H1 (cell line): ENCODE measurements around the gene ZMYM4. TPM values are rescaled to one million over a fixed set of nuclear protein-coding genes. Genes with fewer than 3 reads are reported as not detected.

ENCODE experiments used
- CTCF ChIA-PET: fragments of 300-600 bp; sonication (Branson Sonifier 250); formaldehyde crosslinking; loops from one replicate; lab custom pipeline; 2021; ENCODE audit not compliant: partially characterized antibody; lab: Charles Lee
- POLR2A ChIA-PET: fragments of 300-600 bp; sonication (Branson Sonifier 250); formaldehyde crosslinking; loops from one replicate; lab custom pipeline; 2021; ENCODE audit warnings: inconsistent platforms; ENCODE audit not compliant: partially characterized antibody; lab: Charles Lee
- DNase-seq, 2 experiments: peaks; one replicate each; pipeline versions ENCODE4 v3.0.0 to v3.0.0-alpha.2; 2010 to 2022; ENCODE audit warnings: low spot score in 2 of 2, low read depth in 1 of 2, mixed read lengths in 1 of 2
- FAIRE-seq: peaks from 2 replicates; lab custom pipeline; 2011; peaks lifted over from hg19 to GRCh38; lab: Jason Lieb, UNC
- H2AFZ ChIP-seq: 2 replicates; pipeline ENCODE4 v1.8.1; 2012; ENCODE audit warnings: low read length, inconsistent platforms
- H2AK5ac ChIP-seq: 2 replicates; pipeline ENCODE4 v1.6.1; 2013; ENCODE audit warnings: low read depth, low read length
- H2BK120ac ChIP-seq: replicated peaks from 2 replicates; pipeline ENCODE3; 2013; ENCODE audit warnings: low read depth, low read length, inconsistent platforms
- H2BK12ac ChIP-seq: 2 replicates; pipeline ENCODE4 v1.6.1; 2013; ENCODE audit warnings: low read depth, low read length
- H2BK15ac ChIP-seq: 2 replicates; pipeline ENCODE4 v1.6.1; 2013; ENCODE audit warnings: low read length
- H2BK20ac ChIP-seq: 2 replicates; pipeline ENCODE4 v1.6.1; 2013; ENCODE audit warnings: low read length
- H2BK5ac ChIP-seq: 2 replicates; pipeline ENCODE4 v1.6.1; 2013; ENCODE audit warnings: low read depth, low read length
- H3K14ac ChIP-seq: 2 replicates; pipeline ENCODE4 v1.6.1; 2013; ENCODE audit warnings: inconsistent platforms; ENCODE audit not compliant: insufficient read length
- H3K18ac ChIP-seq: 2 replicates; pipeline ENCODE4 v1.6.1; 2013; ENCODE audit warnings: low read length; ENCODE audit errors: extremely low read depth
- H3K23ac ChIP-seq: 2 replicates; pipeline ENCODE4 v1.6.1; 2013; ENCODE audit warnings: inconsistent platforms; ENCODE audit not compliant: insufficient read length
- H3K23me2 ChIP-seq: 2 replicates; pipeline ENCODE4 v1.6.1; 2013; ENCODE audit warnings: low read depth, low read length
- H3K27ac ChIP-seq: 2 replicates; pipeline ENCODE4 v1.6.1; 2011; ENCODE audit warnings: low read depth, low read length, inconsistent platforms
- H3K27me3 ChIP-seq, 4 experiments: replicated peaks in 1 of 4; 1 replicate in 1 of 4; 2 replicates in 3 of 4; pipeline versions ENCODE4 v1.6.1 to v1.8.1; 2011 to 2013; ENCODE audit warnings: low read length in 3 of 4, mild to moderate bottlenecking in 3 of 4, inconsistent platforms in 2 of 4, mixed read lengths in 2 of 4, moderate library complexity in 1 of 4; ENCODE audit not compliant: control insufficient read depth in 3 of 4, insufficient read depth in 3 of 4; ENCODE audit errors: extremely low read depth in 1 of 4
- H3K36me3 ChIP-seq, 4 experiments: 2 replicates each; pipeline versions ENCODE4 v1.6.1 to v1.8.1; 2011 to 2013; ENCODE audit warnings: mild to moderate bottlenecking in 4 of 4, low read length in 3 of 4, moderate library complexity in 2 of 4, control low read depth in 1 of 4, inconsistent platforms in 1 of 4; ENCODE audit not compliant: insufficient read depth in 4 of 4, control insufficient read depth in 2 of 4
- H3K4ac ChIP-seq: replicated peaks from 2 replicates; pipeline ENCODE3; 2013; ENCODE audit warnings: low read length, low read depth, mixed read lengths, inconsistent platforms; ENCODE audit not compliant: insufficient read length
- H3K4me1 ChIP-seq, 4 experiments: replicated peaks in 1 of 4; 1 replicate in 1 of 4; 2 replicates in 3 of 4; pipeline versions ENCODE4 v1.6.1 to v1.8.1; 2011 to 2013; ENCODE audit warnings: low read length in 3 of 4, inconsistent platforms in 2 of 4, mixed read lengths in 1 of 4; ENCODE audit not compliant: insufficient read depth in 4 of 4, control insufficient read depth in 3 of 4
- H3K4me2 ChIP-seq, 2 experiments: 2 replicates each; pipeline versions ENCODE4 v1.6.1 to v1.8.1; 2011 to 2013; ENCODE audit warnings: low read depth in 2 of 2, low read length in 2 of 2, control low read depth in 1 of 2, inconsistent platforms in 1 of 2, mild to moderate bottlenecking in 1 of 2; ENCODE audit not compliant: insufficient read depth in 1 of 2
- H3K4me3 ChIP-seq, 4 experiments: fragments of 200-600, 300-600 bp in 1 of 4; sonication (generic), shearing (Covaris generic), sonication (Bioruptor Twin) in 1 of 4; 2 replicates each; pipeline versions ENCODE4 v1.5.1 to v1.8.1; 2011 to 2016; ENCODE audit warnings: low read length in 4 of 4, low read depth in 3 of 4, control low read depth in 2 of 4, inconsistent platforms in 2 of 4, mild to moderate bottlenecking in 2 of 4, mixed read lengths in 1 of 4, moderate library complexity in 1 of 4; ENCODE audit not compliant: insufficient read depth in 2 of 4; ENCODE audit errors: extremely low read depth in 1 of 4
- H3K56ac ChIP-seq: replicated peaks from 2 replicates; pipeline ENCODE3; 2013; ENCODE audit warnings: low read depth, mild to moderate bottlenecking, mixed read lengths, low read length, inconsistent platforms; ENCODE audit not compliant: insufficient read length
- H3K79me1 ChIP-seq: 2 replicates; pipeline ENCODE4 v1.6.1; 2013; ENCODE audit warnings: low read depth, low read length, control low read depth
- H3K79me2 ChIP-seq, 2 experiments: 2 replicates each; pipeline versions ENCODE4 v1.6.1 to v1.8.1; 2012 to 2013; ENCODE audit warnings: low read length in 2 of 2, mild to moderate bottlenecking in 2 of 2, inconsistent platforms in 1 of 2; ENCODE audit not compliant: insufficient read depth in 2 of 2, control insufficient read depth in 1 of 2
- H3K9ac ChIP-seq, 4 experiments: replicated peaks in 1 of 4; 1 replicate in 1 of 4; 2 replicates in 3 of 4; pipeline versions ENCODE4 v1.6.1 to v1.8.1; 2011 to 2013; ENCODE audit warnings: low read depth in 3 of 4, low read length in 3 of 4, control low read depth in 2 of 4, mild to moderate bottlenecking in 2 of 4, moderate library complexity in 2 of 4, inconsistent platforms in 1 of 4; ENCODE audit errors: extremely low read depth in 1 of 4
- H3K9me3 ChIP-seq, 2 experiments: 2 replicates each; pipeline versions ENCODE4 v1.6.1 to v1.8.1; 2012 to 2013; ENCODE audit warnings: mild to moderate bottlenecking in 2 of 2, moderate library complexity in 2 of 2, control low read depth in 1 of 2, inconsistent platforms in 1 of 2, low read depth in 1 of 2, low read length in 1 of 2, mixed read lengths in 1 of 2; ENCODE audit not compliant: insufficient read depth in 2 of 2
- H4K20me1 ChIP-seq, 2 experiments: replicated peaks in 1 of 2; 2 replicates each; pipeline versions ENCODE3 to v1.8.1; 2011 to 2013; ENCODE audit warnings: inconsistent platforms in 2 of 2, low read length in 2 of 2, mild to moderate bottlenecking in 1 of 2; ENCODE audit not compliant: insufficient read depth in 2 of 2, control insufficient read depth in 1 of 2
- H4K5ac ChIP-seq: 2 replicates; pipeline ENCODE4 v1.6.1; 2013; ENCODE audit warnings: low read length, low read depth, mixed read lengths, inconsistent platforms; ENCODE audit not compliant: insufficient read length
- H4K8ac ChIP-seq: 2 replicates; pipeline ENCODE4 v1.8.0; 2013; ENCODE audit warnings: mild to moderate bottlenecking, moderate library complexity, low read length, inconsistent platforms; ENCODE audit not compliant: insufficient read depth; ENCODE audit errors: extremely low read depth
- H4K91ac ChIP-seq: replicated peaks from 2 replicates; pipeline ENCODE3; 2013; ENCODE audit warnings: low read length, mixed read lengths, inconsistent platforms; ENCODE audit not compliant: insufficient read length
- BCL11A ChIP-seq, 2 experiments: IDR thresholded peaks; one replicate each; pipeline ENCODE4 v1.6.1; 2011; ENCODE audit warnings: low read depth in 2 of 2, low read length in 2 of 2, mild to moderate bottlenecking in 2 of 2
- EGR1 ChIP-seq: IDR thresholded peaks from 2 replicates; pipeline ENCODE4 v1.6.1; 2011; ENCODE audit warnings: low read depth, low read length, borderline replicate concordance
- KDM4A ChIP-seq: IDR thresholded peaks from one replicate; pipeline ENCODE4 v1.7.1; 2012; ENCODE audit warnings: low read depth, mild to moderate bottlenecking, moderate library complexity, low read length, inconsistent platforms; ENCODE audit not compliant: severe bottlenecking
- NANOG ChIP-seq: IDR thresholded peaks from 2 replicates; pipeline ENCODE4 v1.6.1; 2011; ENCODE audit warnings: low read length, low read depth, mild to moderate bottlenecking, inconsistent platforms; ENCODE audit not compliant: insufficient read depth, poor library complexity, severe bottlenecking
- POU5F1 ChIP-seq: IDR thresholded peaks from 2 replicates; pipeline ENCODE4 v1.6.1; 2011; ENCODE audit warnings: low read depth, mild to moderate bottlenecking, low read length, moderate library complexity
- RBBP5 ChIP-seq: IDR thresholded peaks from 2 replicates; pipeline ENCODE4 v1.7.1; 2012; ENCODE audit warnings: low read depth, mild to moderate bottlenecking, inconsistent platforms, low read length, moderate library complexity, borderline replicate concordance
- RNF2 ChIP-seq: fragments of 200-900, 300-1000 bp; sonication (generic); IDR thresholded peaks from 2 replicates; pipeline ENCODE4 v1.7.1; 2016; ENCODE audit warnings: borderline replicate concordance, low read depth, mild to moderate bottlenecking, antibody characterized with exemption, low read length; ENCODE audit not compliant: poor library complexity, severe bottlenecking; ENCODE audit errors: missing control alignments
- RXRA ChIP-seq: IDR thresholded peaks from 2 replicates; pipeline ENCODE4 v1.6.1; 2011; ENCODE audit warnings: low read depth, mild to moderate bottlenecking, low read length, moderate library complexity; ENCODE audit not compliant: insufficient read depth
- TBP ChIP-seq: IDR thresholded peaks from 2 replicates; pipeline ENCODE4 v1.6.1; 2011; ENCODE audit warnings: low read depth, low read length, improper control_type of control experiment
- WGBS, 2 experiments: shearing (Covaris generic) in 1 of 2; methylation state at CpG; one replicate each; pipeline versions ENCODE4 v1.1.6 to v1.1.7; 2013 to 2015; ENCODE audit warnings: low lambda C conversion rate in 2 of 2, mixed read lengths in 2 of 2, inconsistent platforms in 1 of 2, low coverage in 1 of 2, missing lambda C conversion rate in 1 of 2; ENCODE audit not compliant: insufficient replicate concordance in 2 of 2, insufficient coverage in 1 of 2, insufficient read length in 1 of 2; ENCODE audit errors: extremely low coverage in 1 of 2, missing lambda C conversion rate in 1 of 2; 5-methylcytosine and 5-hydroxymethylcytosine counted together
- polyA plus RNA-seq, 7 experiments: library from polyadenylated mRNA; depleted of rRNA in 3 of 7; stranded (reverse) in 5 of 7; unstranded in 2 of 7; fragments of >200 nt in 5 of 7; fragments of 200-250 nt in 2 of 7; gene quantifications; 1 replicate in 5 of 7; 2 replicates in 1 of 7; 4 replicates in 1 of 7; pipeline versions ENCODE4 v1.2.1 to v1.2.3, GENCODE V29; 2011 to 2013; ENCODE audit warnings: missing spikeins in 2 of 7, mixed read lengths in 2 of 7
- total RNA-seq: library from RNA; stranded (reverse); fragmentation: NEBNext Ultra II Directional; extraction: Animal tissue kit (Norgen Biotek cat#: 25700); gene quantifications from 2 replicates; pipeline ENCODE4 v1.2.1, GENCODE V29; 2021
- TF ChIP-seq, protein P1 (sequence below): IDR thresholded peaks from 2 replicates; pipeline ENCODE4 v1.6.1; 2012; ENCODE audit warnings: low read length, inconsistent platforms

ZMYM4 gene
- total and polyA plus RNA-seq, 2 of the 8 experiments (the other 6 are each of a cell fraction or from before 2014, with no cell fraction given) = 16.7 to 81.3 TPM

DNA sequence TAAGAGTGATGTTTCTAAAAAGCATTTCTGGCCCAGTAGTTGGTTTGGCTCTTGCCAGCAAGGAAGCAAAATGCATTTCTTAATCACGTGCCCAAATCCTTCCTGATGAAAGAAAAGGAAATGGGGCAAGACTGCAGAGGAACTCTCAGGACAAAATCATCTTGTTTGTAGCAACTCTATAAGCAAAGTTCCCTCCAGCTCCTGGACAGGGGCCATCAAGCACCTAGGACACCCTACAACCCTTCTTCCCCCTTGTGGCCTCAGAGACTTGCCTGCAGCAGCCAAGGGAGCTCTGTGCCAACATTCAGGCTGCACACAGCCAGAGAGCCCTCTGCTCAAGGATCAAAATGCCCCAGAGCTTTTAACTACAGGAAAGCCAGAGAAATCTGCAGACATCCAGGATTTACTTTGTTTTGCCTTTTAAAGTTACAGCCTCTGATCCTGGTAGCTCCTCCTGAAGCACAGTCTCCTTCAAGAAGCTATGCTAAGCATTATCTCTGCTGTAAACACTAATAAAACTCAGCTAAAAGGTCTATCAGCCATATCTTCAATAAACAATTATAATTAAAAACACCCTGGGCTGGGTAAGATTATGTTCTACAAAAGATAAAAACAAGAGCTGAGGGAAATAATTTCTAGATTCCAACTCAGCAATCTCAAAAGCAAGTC, 183.7 kb downstream of the ZMYM4 start:
- Histone ChIP-seq H4K20me1 (no peaks in the 10 kb centered on the region), H2BK120ac (no peak overlapping the region), H3K56ac (no peak overlapping the region), H4K5ac (no peak overlapping the region), H2BK15ac (no peak overlapping the region), H2BK5ac (no peak overlapping the region), H3K4me1 (no peaks in the 10 kb centered on the region), H3K23ac (no peak overlapping the region), H4K8ac (no peak overlapping the region), H3K79me1 (no peaks in the 10 kb centered on the region), H2BK20ac (no peak overlapping the region), H3K79me2 (no peaks in the 10 kb centered on the region), H2AFZ (no peak overlapping the region), H3K4me3 (no peak overlapping the region), H3K23me2 (no peaks in the 10 kb centered on the region), H2AK5ac (no peak overlapping the region), H3K4me2 (no peak overlapping the region), H3K27ac (no peak overlapping the region), H3K9ac (no peak overlapping the region), H3K14ac (no peak overlapping the region), H2BK12ac (no peak overlapping the region), H3K36me3 (peaks cover 15 to 54% (median 38%) of the 10 kb centered on the region in 4 experiments), H3K9me3 (no peaks in the 10 kb centered on the region), H3K18ac (no peak overlapping the region), H3K27me3 (no peaks in the 10 kb centered on the region), H4K91ac (no peak overlapping the region), H3K4ac (no peak overlapping the region)
- ChIA-PET CTCF (interaction anchor here (0.6 to 11.1 kb wide), 30 partner anchors 8 to 1384 kb away, joined by 3 to 134 read pairs (median 9); partner anchors contain the start of genes KIAA0319L and NCDN), POLR2A (interaction anchor here (1.0 to 1.4 kb wide), 6 partner anchors 14 to 107 kb away, joined by 3 to 5 read pairs (median 3); no protein-coding TSS in a partner anchor)
- WGBS, 2 experiments = 76% methylated on average over 1 of the region's 1 CpG; no CpG with 5 or more reads in 1 of the 2 experiments
- no peak for DNase-seq
- no peak for FAIRE-seq
- TF ChIP-seq NANOG (no peak), POU5F1 (no peak), RBBP5 (no peak), BCL11A (IDR thresholded peaks at IDR 0.05; ENCODE audit: low read depth in 2 of 2, low read length in 2 of 2) (no peak), TBP (no peak), KDM4A (no peak), RXRA (no peak), RNF2 (no peak), EGR1 (no peak)
- TF ChIP-seq, protein P1, sequence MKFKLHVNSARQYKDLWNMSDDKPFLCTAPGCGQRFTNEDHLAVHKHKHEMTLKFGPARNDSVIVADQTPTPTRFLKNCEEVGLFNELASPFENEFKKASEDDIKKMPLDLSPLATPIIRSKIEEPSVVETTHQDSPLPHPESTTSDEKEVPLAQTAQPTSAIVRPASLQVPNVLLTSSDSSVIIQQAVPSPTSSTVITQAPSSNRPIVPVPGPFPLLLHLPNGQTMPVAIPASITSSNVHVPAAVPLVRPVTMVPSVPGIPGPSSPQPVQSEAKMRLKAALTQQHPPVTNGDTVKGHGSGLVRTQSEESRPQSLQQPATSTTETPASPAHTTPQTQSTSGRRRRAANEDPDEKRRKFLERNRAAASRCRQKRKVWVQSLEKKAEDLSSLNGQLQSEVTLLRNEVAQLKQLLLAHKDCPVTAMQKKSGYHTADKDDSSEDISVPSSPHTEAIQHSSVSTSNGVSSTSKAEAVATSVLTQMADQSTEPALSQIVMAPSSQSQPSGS = no peak
